ENCODE data around the gene MBNL3.

MBNL3 gene

DNA sequence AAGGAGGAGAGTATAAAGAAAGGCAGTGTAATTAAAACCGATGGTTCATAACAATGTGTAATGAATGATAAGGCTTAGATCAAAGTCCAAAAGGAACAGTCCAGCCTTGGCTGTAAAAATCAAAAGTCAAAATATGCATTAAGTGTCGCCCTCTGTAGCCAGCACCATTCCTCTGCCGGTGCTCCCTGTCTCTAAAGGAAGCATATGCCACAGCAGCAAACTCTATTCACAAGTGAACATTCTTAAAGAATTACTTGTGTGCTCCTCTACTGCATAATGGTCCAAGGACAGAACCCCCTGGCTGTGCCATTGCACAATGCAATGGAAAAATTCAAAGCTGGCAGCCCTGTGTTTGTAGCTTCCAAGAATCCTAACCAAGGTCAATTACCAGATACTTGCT is 16.3 kb upstream of the MBNL3 start:
- H2AFZ ChIP-seq (ENCODE audit: low read depth, low read length), result no peak overlapping the region
- no peaks in the 10 kb centered on the region for H3K9me3 ChIP-seq (ENCODE audit: insufficient read depth, low read length)
- no peaks in the 10 kb centered on the region for H3K36me3 ChIP-seq (replicated peaks; ENCODE audit: low read depth, low read length)
- no peaks in the 10 kb centered on the region for H3K4me1 ChIP-seq (ENCODE audit: low read length)
- no peaks in the 10 kb centered on the region for H3K79me2 ChIP-seq (ENCODE audit: low read length)
- no peak overlapping the region for H3K4me3 ChIP-seq (ENCODE audit: low read length)
- no peak overlapping the region for H3K27ac ChIP-seq (ENCODE audit: low read length)
- no peak for TF ChIP-seq EZH2phosphoT487 (IDR thresholded peaks at IDR 0.05; ENCODE audit: low read depth)
- TF ChIP-seq, protein P1, sequence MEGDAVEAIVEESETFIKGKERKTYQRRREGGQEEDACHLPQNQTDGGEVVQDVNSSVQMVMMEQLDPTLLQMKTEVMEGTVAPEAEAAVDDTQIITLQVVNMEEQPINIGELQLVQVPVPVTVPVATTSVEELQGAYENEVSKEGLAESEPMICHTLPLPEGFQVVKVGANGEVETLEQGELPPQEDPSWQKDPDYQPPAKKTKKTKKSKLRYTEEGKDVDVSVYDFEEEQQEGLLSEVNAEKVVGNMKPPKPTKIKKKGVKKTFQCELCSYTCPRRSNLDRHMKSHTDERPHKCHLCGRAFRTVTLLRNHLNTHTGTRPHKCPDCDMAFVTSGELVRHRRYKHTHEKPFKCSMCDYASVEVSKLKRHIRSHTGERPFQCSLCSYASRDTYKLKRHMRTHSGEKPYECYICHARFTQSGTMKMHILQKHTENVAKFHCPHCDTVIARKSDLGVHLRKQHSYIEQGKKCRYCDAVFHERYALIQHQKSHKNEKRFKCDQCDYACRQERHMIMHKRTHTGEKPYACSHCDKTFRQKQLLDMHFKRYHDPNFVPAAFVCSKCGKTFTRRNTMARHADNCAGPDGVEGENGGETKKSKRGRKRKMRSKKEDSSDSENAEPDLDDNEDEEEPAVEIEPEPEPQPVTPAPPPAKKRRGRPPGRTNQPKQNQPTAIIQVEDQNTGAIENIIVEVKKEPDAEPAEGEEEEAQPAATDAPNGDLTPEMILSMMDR (IDR thresholded peaks at IDR 0.05; ENCODE audit: low read depth, low read length), result no peak
- no peaks in the 10 kb centered on the region for H4K20me1 ChIP-seq (ENCODE audit: insufficient read depth, low read length)
- H3K27me3 ChIP-seq (ENCODE audit: low read depth, low read length), result no peaks in the 10 kb centered on the region
- no peak overlapping the region for H3K4me2 ChIP-seq (ENCODE audit: low read length)
- no peak overlapping the region for H3K9ac ChIP-seq (ENCODE audit: low read length)

DNA sequence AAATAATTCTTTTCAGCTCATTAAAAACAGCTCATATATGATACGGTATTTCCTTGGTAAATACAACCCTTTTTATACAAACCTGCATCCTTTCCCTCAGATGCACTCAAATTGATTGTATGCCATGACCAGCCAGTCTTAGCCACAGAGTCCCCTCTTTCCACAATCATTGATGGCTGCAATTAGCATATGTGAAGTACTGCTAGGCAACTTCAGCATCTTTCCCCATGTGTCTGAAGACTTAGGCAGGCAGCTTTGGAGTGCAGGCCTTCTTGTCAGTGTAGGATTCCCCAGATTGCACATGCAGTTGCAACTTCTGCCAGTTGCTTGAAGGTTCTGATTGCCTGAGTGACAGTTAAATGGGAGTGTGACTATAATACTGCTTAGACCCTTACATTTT is 15.6 kb upstream of the MBNL3 start:
- Histone ChIP-seq H3K27ac (ENCODE audit: low read length) (no peak overlapping the region), H3K4me3 (ENCODE audit: low read length) (no peak overlapping the region), H3K9ac (ENCODE audit: low read length) (no peak overlapping the region), H3K79me2 (ENCODE audit: low read length) (no peaks in the 10 kb centered on the region), H3K4me1 (ENCODE audit: low read length) (no peaks in the 10 kb centered on the region), H3K27me3 (ENCODE audit: low read depth, low read length) (no peaks in the 10 kb centered on the region), H4K20me1 (ENCODE audit: insufficient read depth, low read length) (no peaks in the 10 kb centered on the region), H3K9me3 (ENCODE audit: insufficient read depth, low read length) (no peaks in the 10 kb centered on the region), H3K4me2 (ENCODE audit: low read length) (no peak overlapping the region), H3K36me3 (replicated peaks; ENCODE audit: low read depth, low read length) (no peaks in the 10 kb centered on the region), H2AFZ (ENCODE audit: low read depth, low read length) (no peak overlapping the region)
- no peak for TF ChIP-seq EZH2phosphoT487 (IDR thresholded peaks at IDR 0.05; ENCODE audit: low read depth)
- TF ChIP-seq, protein P1 (IDR thresholded peaks at IDR 0.05; ENCODE audit: low read depth, low read length), result no peak

- Histone ChIP-seq H3K9ac (ENCODE audit: low read length) (no peak overlapping the region), H3K4me2 (ENCODE audit: low read length) (no peak overlapping the region), H2AFZ (ENCODE audit: low read depth, low read length) (no peak overlapping the region), H4K20me1 (ENCODE audit: insufficient read depth, low read length) (no peaks in the 10 kb centered on the region), H3K36me3 (replicated peaks; ENCODE audit: low read depth, low read length) (no peaks in the 10 kb centered on the region), H3K4me1 (ENCODE audit: low read length) (no peaks in the 10 kb centered on the region), H3K27ac (ENCODE audit: low read length) (no peak overlapping the region), H3K27me3 (ENCODE audit: low read depth, low read length) (no peaks in the 10 kb centered on the region), H3K79me2 (ENCODE audit: low read length) (no peaks in the 10 kb centered on the region), H3K4me3 (ENCODE audit: low read length) (no peak overlapping the region), H3K9me3 (ENCODE audit: insufficient read depth, low read length) (no peaks in the 10 kb centered on the region)
- no peak for TF ChIP-seq EZH2phosphoT487 (IDR thresholded peaks at IDR 0.05; ENCODE audit: low read depth)
- TF ChIP-seq, protein P1 (IDR thresholded peaks at IDR 0.05; ENCODE audit: low read depth, low read length), result no peak
Observed at GRCh38 chrX:132501606-132502005, 12.8 kb upstream of the MBNL3 start.

- H3K4me1 ChIP-seq (ENCODE audit: low read length), result no peaks in the 10 kb centered on the region
- no peak overlapping the region for H3K9ac ChIP-seq (ENCODE audit: low read length)
- no peak overlapping the region for H3K4me3 ChIP-seq (ENCODE audit: low read length)
- H3K36me3 ChIP-seq (replicated peaks; ENCODE audit: low read depth, low read length), result no peaks in the 10 kb centered on the region
- H3K9me3 ChIP-seq (ENCODE audit: insufficient read depth, low read length), result no peaks in the 10 kb centered on the region
- no peak overlapping the region for H3K27ac ChIP-seq (ENCODE audit: low read length)
- H4K20me1 ChIP-seq (ENCODE audit: insufficient read depth, low read length), result no peaks in the 10 kb centered on the region
- TF ChIP-seq, protein P1 (IDR thresholded peaks at IDR 0.05; ENCODE audit: low read depth, low read length), result no peak
- no peak for TF ChIP-seq EZH2phosphoT487 (IDR thresholded peaks at IDR 0.05; ENCODE audit: low read depth)
- no peak overlapping the region for H2AFZ ChIP-seq (ENCODE audit: low read depth, low read length)
- H3K4me2 ChIP-seq (ENCODE audit: low read length), result no peak overlapping the region
- H3K79me2 ChIP-seq (ENCODE audit: low read length), result no peaks in the 10 kb centered on the region
- no peaks in the 10 kb centered on the region for H3K27me3 ChIP-seq (ENCODE audit: low read depth, low read length)
Observed at GRCh38 chrX:132497432-132497831, 8.6 kb upstream of the MBNL3 start.

All from OCI-LY3 (cell line).